Spleen (tissue), 11 donors: Measurements from ENCODE around the gene GPR176. TPM values are rescaled to one million over a fixed set of nuclear protein-coding genes. Genes with fewer than 3 reads are reported as not detected.
A peak's percentile ranks its signal among the peaks of the same experiment; 100 is the strongest.

Experiments used
- DNase-seq: peaks from one replicate; pipeline ENCODE4 v3.0.0-alpha.2; 2020
- H3K27ac ChIP-seq, 8 donors: fragments of 200-600 bp; sonication (generic) in 7 of 8; 1 replicate in 4 of 8; 2 replicates in 4 of 8; pipeline versions ENCODE4 v1.5.0 to v1.8.0; 2016 to 2021; ENCODE audit warnings: inconsistent platforms in 4 of 8, mild to moderate bottlenecking in 4 of 8, moderate library complexity in 1 of 8
- H3K27me3 ChIP-seq, 7 donors: fragments of 200-600 bp; sonication (generic) in 6 of 7; replicated peaks in 1 of 7; 1 replicate in 4 of 7; 2 replicates in 3 of 7; pipeline versions ENCODE4 v1.5.0 to v1.8.0; 2016 to 2021; ENCODE audit warnings: inconsistent platforms in 3 of 7, mild to moderate bottlenecking in 1 of 7
- H3K36me3 ChIP-seq, 6 donors: fragments of 200-600 bp; sonication (generic) in 5 of 6; 1 replicate in 4 of 6; 2 replicates in 2 of 6; pipeline versions ENCODE4 v1.5.0 to v1.8.0; 2016 to 2021; ENCODE audit warnings: inconsistent platforms in 2 of 6
- H3K4me1 ChIP-seq, 6 donors: fragments of 200-600 bp; sonication (generic) in 5 of 6; 1 replicate in 3 of 6; 2 replicates in 3 of 6; pipeline versions ENCODE4 v1.5.0 to v1.8.0; 2016 to 2021; ENCODE audit warnings: inconsistent platforms in 3 of 6
- H3K4me3 ChIP-seq, 8 donors: fragments of 200-600 bp; sonication (generic) in 7 of 8; 1 replicate in 4 of 8; 2 replicates in 4 of 8; pipeline versions ENCODE4 v1.5.0 to v1.8.0; 2016 to 2021; ENCODE audit warnings: inconsistent platforms in 4 of 8, mild to moderate bottlenecking in 4 of 8, moderate library complexity in 2 of 8
- H3K9me3 ChIP-seq, 8 donors: fragments of 200-600 bp; sonication (generic) in 7 of 8; 1 replicate in 4 of 8; 2 replicates in 4 of 8; pipeline versions ENCODE4 v1.5.0 to v1.8.0; 2016 to 2021; ENCODE audit warnings: inconsistent platforms in 4 of 8
- CTCF ChIP-seq, 11 experiments: fragments of 200-600 bp in 7 of 11; fragments of 450-650 bp in 4 of 11; sonication (generic) in 4 of 11; IDR thresholded peaks in 8 of 11; conservative IDR thresholded peaks in 3 of 11; 1 replicate in 7 of 11; 2 replicates in 4 of 11; pipeline versions ENCODE4 v1.4.0 to v1.8.0; 2016 to 2021; ENCODE audit warnings: antibody characterized with exemption in 11 of 11, inconsistent platforms in 4 of 11, mild to moderate bottlenecking in 1 of 11
- POLR2A ChIP-seq, 3 donors: fragments of 450-650 bp; IDR thresholded peaks; one replicate each; pipeline ENCODE4 v1.5.1; 2017; ENCODE audit warnings: antibody characterized with exemption in 3 of 3, mild to moderate bottlenecking in 1 of 3
- POLR2AphosphoS5 ChIP-seq, 3 donors: sonication (generic); formaldehyde crosslinking; IDR thresholded peaks; one replicate each; pipeline ENCODE4 v1.5.1; 2017; ENCODE audit warnings: antibody characterized with exemption in 3 of 3
- WGBS, 5 donors: extraction: QIAGEN DNeasy Blood & Tissue Kit in 3 of 5; methylation state at CpG; one replicate each; pipeline versions ENCODE4 v1.1.5 to v1.1.7; 2013 to 2018; 5-methylcytosine and 5-hydroxymethylcytosine counted together
- intact Hi-C: fragments of 100-400 bp; cut with DNase I; formaldehyde crosslinking; loops from one replicate; pipeline ENCODE4 v1.15.0; 2023; ENCODE audit warnings: low total_unique reads
- polyA plus RNA-seq, 3 donors: library from polyadenylated mRNA; stranded (reverse); fragments of 200-250 nt; gene quantifications; one replicate each; pipeline ENCODE4 v1.2.1, GENCODE V29; 2013
- total RNA-seq, 7 donors: library from RNA; depleted of rRNA in 3 of 7; stranded (reverse); fragments of >200 nt in 3 of 7; fragmentation: NEBNext Ultra II Directional in 4 of 7; extraction: Animal tissue kit (Norgen Biotek cat#: 25700) in 4 of 7; gene quantifications; one replicate each; pipeline versions ENCODE4 v1.1.0 to v1.2.1, GENCODE V29; 2016 to 2021
- donor health status: healthy with polysubstance abuse.
- donor health status: DM: no; HTN: no; CAD: no; lungs with moderate emphysema.
- donor health status: DM: no; HTN: no; CAD: no.
- donor health status: Bipolar disorder and iron deficiency.
- donor health status: healthy.
- donor health status: DM: no; HTN: no; CAD: no.
- donor health status: DM: yes; HTN: yes; CAD: no.

The GPR176 gene
- total and polyA plus RNA-seq, 10 donors: 2.7 to 12.8 (median 5.1) TPM

- 75 to 95% (median 90%) methylated on average over 1 of the region's 1 CpG for WGBS, 5 donors
- no peaks in the 10 kb centered on the region for H3K27me3 ChIP-seq
- TF ChIP-seq CTCF (IDR thresholded peaks at IDR 0.05 in 8 of 11, conservative IDR thresholded peaks at IDR 0.05 in 3 of 11) (no peak), POLR2AphosphoS5 (IDR thresholded peaks at IDR 0.05) (no peak), POLR2A (IDR thresholded peaks at IDR 0.05) (no peak)
- no peak overlapping the region for H3K4me3 ChIP-seq
- intact Hi-C loops: no loop called here
- H3K36me3 ChIP-seq: no peaks in the 10 kb centered on the region
- no peaks in the 10 kb centered on the region for H3K9me3 ChIP-seq
- H3K4me1 ChIP-seq: peaks cover 0 to 3% (median 0%) of the 10 kb centered on the region in 6 donors
- H3K27ac ChIP-seq: no peak overlapping the region
- DNase-seq: no peak
Measured at GRCh38 chr15:39888243-39888642, 31.8 kb downstream of the GPR176 start.

GRCh38 chr15:39887832-39888231, 32.2 kb downstream of the GPR176 start:
- intact Hi-C loops: no loop called here
- DNase-seq: no peak
- H3K4me1 ChIP-seq: peaks cover 0 to 3% (median 0%) of the 10 kb centered on the region in 6 donors
- no peaks in the 10 kb centered on the region for H3K9me3 ChIP-seq
- no peaks in the 10 kb centered on the region for H3K27me3 ChIP-seq
- H3K27ac ChIP-seq: no peak overlapping the region
- TF ChIP-seq CTCF (IDR thresholded peaks at IDR 0.05 in 8 of 11, conservative IDR thresholded peaks at IDR 0.05 in 3 of 11) (peak in 4 of 11 experiments; percentile 21 to 39 (median 26)), POLR2A (IDR thresholded peaks at IDR 0.05) (no peak)
- H3K4me3 ChIP-seq: no peak overlapping the region
- WGBS, 5 donors: 14 to 34% (median 23%) methylated on average over 1 of the region's 1 CpG
- H3K36me3 ChIP-seq: no peaks in the 10 kb centered on the region

- Histone ChIP-seq H3K9me3 (no peaks in the 10 kb centered on the region), H3K4me1 (peaks cover 0 to 3% (median 0%) of the 10 kb centered on the region in 6 donors), H3K36me3 (no peaks in the 10 kb centered on the region), H3K4me3 (no peak overlapping the region), H3K27me3 (no peaks in the 10 kb centered on the region), H3K27ac (no peak overlapping the region)
- WGBS, 5 donors: 84 to 95% (median 89%) methylated on average over 1 of the region's 1 CpG
- DNase-seq: no peak
- TF ChIP-seq CTCF (IDR thresholded peaks at IDR 0.05 in 8 of 11, conservative IDR thresholded peaks at IDR 0.05 in 3 of 11) (no peak), POLR2A (IDR thresholded peaks at IDR 0.05) (no peak), POLR2AphosphoS5 (IDR thresholded peaks at IDR 0.05) (no peak)
- intact Hi-C loops: no loop called here
Measured at GRCh38 chr15:39887211-39887610, 32.9 kb downstream of the GPR176 start.

GRCh38 chr15:39886418-39886817, 33.6 kb downstream of the GPR176 start:
- TF ChIP-seq POLR2AphosphoS5 (IDR thresholded peaks at IDR 0.05) (no peak), POLR2A (IDR thresholded peaks at IDR 0.05) (no peak), CTCF (IDR thresholded peaks at IDR 0.05 in 8 of 11, conservative IDR thresholded peaks at IDR 0.05 in 3 of 11) (no peak)
- H3K27ac ChIP-seq: no peak overlapping the region
- peaks cover 0 to 5% (median 0%) of the 10 kb centered on the region in 7 donors for H3K27me3 ChIP-seq
- H3K4me1 ChIP-seq: peaks cover 0 to 3% (median 0%) of the 10 kb centered on the region in 6 donors
- no peak for DNase-seq
- WGBS, 5 donors: 61 to 79% (median 64%) methylated on average over 3 of the region's 3 CpGs
- no peak overlapping the region for H3K4me3 ChIP-seq
- H3K36me3 ChIP-seq: no peaks in the 10 kb centered on the region
- no peaks in the 10 kb centered on the region for H3K9me3 ChIP-seq
- intact Hi-C loops: no loop called here
